ENCODE measurements around the gene RFX2. TPM values are rescaled to one million over a fixed set of nuclear protein-coding genes. Genes with fewer than 3 reads are reported as not detected.

RFX2 gene
- total RNA-seq, 1 experiment from 2014 or later, result 4.6 TPM

DNA sequence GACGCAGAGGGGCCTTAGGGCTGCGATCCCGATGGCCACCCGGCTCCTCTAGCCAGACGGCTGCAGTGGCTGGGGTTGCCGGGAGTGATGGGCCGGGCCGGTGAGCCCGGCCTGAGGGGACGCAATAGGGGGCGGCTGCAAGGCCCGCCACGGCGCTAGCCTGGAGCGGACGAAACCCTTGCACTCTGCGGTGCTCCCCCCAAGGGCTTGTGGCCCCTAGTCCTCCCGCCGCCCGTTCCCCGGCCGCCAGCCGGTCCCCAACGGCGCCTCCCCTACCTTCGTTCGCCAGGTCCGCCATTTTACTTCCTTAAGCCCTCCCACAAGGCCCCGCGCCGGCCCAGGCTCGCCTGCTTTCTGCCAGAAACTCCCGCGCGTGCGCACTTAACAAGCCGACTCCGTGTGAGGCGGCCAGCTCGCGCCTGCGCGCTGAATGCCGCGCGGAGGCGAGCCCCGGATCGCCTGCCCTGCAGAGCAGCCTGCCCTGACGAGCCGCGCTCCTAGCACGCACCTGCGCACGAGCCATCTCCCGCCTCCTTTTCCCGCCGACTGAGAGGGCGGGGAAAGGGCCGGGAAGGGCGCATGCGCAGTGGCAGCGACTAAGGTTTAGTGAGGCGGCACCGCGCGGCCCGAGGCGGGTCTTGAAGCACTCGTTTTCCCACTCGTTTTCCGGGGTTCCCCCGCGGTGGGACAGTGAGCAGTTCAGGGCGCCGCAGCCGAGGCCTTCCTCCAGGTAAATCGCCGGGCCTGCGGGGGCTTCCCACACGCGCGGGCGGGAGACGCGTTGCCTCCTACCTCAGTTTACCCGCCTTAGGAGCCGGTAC, 132.3 kb downstream of the RFX2 start, which contains the start of gene RANBP3 (continued):
- TF ChIP-seq, protein P1, sequence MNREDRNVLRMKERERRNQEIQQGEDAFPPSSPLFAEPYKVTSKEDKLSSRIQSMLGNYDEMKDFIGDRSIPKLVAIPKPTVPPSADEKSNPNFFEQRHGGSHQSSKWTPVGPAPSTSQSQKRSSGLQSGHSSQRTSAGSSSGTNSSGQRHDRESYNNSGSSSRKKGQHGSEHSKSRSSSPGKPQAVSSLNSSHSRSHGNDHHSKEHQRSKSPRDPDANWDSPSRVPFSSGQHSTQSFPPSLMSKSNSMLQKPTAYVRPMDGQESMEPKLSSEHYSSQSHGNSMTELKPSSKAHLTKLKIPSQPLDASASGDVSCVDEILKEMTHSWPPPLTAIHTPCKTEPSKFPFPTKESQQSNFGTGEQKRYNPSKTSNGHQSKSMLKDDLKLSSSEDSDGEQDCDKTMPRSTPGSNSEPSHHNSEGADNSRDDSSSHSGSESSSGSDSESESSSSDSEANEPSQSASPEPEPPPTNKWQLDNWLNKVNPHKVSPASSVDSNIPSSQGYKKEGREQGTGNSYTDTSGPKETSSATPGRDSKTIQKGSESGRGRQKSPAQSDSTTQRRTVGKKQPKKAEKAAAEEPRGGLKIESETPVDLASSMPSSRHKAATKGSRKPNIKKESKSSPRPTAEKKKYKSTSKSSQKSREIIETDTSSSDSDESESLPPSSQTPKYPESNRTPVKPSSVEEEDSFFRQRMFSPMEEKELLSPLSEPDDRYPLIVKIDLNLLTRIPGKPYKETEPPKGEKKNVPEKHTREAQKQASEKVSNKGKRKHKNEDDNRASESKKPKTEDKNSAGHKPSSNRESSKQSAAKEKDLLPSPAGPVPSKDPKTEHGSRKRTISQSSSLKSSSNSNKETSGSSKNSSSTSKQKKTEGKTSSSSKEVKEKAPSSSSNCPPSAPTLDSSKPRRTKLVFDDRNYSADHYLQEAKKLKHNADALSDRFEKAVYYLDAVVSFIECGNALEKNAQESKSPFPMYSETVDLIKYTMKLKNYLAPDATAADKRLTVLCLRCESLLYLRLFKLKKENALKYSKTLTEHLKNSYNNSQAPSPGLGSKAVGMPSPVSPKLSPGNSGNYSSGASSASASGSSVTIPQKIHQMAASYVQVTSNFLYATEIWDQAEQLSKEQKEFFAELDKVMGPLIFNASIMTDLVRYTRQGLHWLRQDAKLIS (CRISPR knock-in tag; IDR thresholded peaks at IDR 0.05; ENCODE audit: borderline replicate concordance), result peak; percentile 98; the same call in 1 of the 2 replicates
- TF ChIP-seq ZNF281 (CRISPR knock-in tag; IDR thresholded peaks at IDR 0.05) (peak; percentile 100), JAZF1 (CRISPR knock-in tag; IDR thresholded peaks at IDR 0.05) (no peak), ESRRA (CRISPR knock-in tag; IDR thresholded peaks at IDR 0.05; ENCODE audit: borderline replicate concordance) (peak; percentile 99), CREB1 (CRISPR knock-in tag; IDR thresholded peaks at IDR 0.05) (peak; percentile 99), SP1 (CRISPR knock-in tag; conservative IDR thresholded peaks at IDR 0.05) (peak; percentile 96), AR (CRISPR knock-in tag; IDR thresholded peaks at IDR 0.05) (no peak), ZSCAN18 (CRISPR knock-in tag; IDR thresholded peaks at IDR 0.05) (no peak), CBFB (CRISPR knock-in tag; IDR thresholded peaks at IDR 0.05; ENCODE audit: low read depth) (peak; percentile 98), ZNF396 (CRISPR knock-in tag; IDR thresholded peaks at IDR 0.05; ENCODE audit: borderline replicate concordance) (no peak), ZNF121 (CRISPR knock-in tag; IDR thresholded peaks at IDR 0.05) (peak; percentile 96), HMGA2 (CRISPR knock-in tag; IDR thresholded peaks at IDR 0.05) (no peak), PREB (CRISPR knock-in tag; IDR thresholded peaks at IDR 0.05; ENCODE audit: borderline replicate concordance) (peak; percentile 98), ATF1 (CRISPR knock-in tag; IDR thresholded peaks at IDR 0.05) (peak; percentile 96), NR3C1 (CRISPR knock-in tag; conservative IDR thresholded peaks at IDR 0.05; ENCODE audit: low read depth) (peak; percentile 98), ZNF219 (CRISPR knock-in tag; IDR thresholded peaks at IDR 0.05; ENCODE audit: borderline replicate concordance) (peak; percentile 97), RELA (CRISPR knock-in tag; IDR thresholded peaks at IDR 0.05; ENCODE audit: borderline replicate concordance) (peak; percentile 99), CREM (CRISPR knock-in tag; IDR thresholded peaks at IDR 0.05) (peak; percentile 92)
- TF ChIP-seq, protein P2, sequence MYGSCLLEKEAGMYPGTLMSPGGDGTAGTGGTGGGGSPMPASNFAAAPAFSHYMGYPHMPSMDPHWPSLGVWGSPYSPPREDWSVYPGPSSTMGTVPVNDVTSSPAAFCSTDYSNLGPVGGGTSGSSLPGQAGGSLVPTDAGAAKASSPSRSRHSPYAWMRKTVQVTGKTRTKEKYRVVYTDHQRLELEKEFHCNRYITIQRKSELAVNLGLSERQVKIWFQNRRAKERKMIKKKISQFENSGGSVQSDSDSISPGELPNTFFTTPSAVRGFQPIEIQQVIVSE (CRISPR knock-in tag; IDR thresholded peaks at IDR 0.05; ENCODE audit: borderline replicate concordance), result no peak
- TF ChIP-seq, protein P3, sequence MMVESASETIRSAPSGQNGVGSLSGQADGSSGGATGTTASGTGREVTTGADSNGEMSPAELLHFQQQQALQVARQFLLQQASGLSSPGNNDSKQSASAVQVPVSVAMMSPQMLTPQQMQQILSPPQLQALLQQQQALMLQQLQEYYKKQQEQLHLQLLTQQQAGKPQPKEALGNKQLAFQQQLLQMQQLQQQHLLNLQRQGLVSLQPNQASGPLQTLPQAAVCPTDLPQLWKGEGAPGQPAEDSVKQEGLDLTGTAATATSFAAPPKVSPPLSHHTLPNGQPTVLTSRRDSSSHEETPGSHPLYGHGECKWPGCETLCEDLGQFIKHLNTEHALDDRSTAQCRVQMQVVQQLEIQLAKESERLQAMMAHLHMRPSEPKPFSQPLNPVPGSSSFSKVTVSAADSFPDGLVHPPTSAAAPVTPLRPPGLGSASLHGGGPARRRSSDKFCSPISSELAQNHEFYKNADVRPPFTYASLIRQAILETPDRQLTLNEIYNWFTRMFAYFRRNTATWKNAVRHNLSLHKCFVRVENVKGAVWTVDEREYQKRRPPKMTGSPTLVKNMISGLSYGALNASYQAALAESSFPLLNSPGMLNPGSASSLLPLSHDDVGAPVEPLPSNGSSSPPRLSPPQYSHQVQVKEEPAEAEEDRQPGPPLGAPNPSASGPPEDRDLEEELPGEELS (CRISPR knock-in tag; IDR thresholded peaks at IDR 0.05), result peak; percentile 100
- TF ChIP-seq, protein P4, sequence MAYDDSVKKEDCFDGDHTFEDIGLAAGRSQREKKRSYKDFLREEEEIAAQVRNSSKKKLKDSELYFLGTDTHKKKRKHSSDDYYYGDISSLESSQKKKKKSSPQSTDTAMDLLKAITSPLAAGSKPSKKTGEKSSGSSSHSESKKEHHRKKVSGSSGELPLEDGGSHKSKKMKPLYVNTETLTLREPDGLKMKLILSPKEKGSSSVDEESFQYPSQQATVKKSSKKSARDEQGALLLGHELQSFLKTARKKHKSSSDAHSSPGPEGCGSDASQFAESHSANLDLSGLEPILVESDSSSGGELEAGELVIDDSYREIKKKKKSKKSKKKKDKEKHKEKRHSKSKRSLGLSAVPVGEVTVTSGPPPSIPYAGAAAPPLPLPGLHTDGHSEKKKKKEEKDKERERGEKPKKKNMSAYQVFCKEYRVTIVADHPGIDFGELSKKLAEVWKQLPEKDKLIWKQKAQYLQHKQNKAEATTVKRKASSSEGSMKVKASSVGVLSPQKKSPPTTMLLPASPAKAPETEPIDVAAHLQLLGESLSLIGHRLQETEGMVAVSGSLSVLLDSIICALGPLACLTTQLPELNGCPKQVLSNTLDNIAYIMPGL (CRISPR knock-in tag; IDR thresholded peaks at IDR 0.05), result peak; percentile 92

Measured in WTC11 (cell line).